MM.1S (cell line): Measurements from ENCODE around the gene IGFN1.

Experiments
- DNase-seq: peaks from one replicate; pipeline ENCODE4 v3.0.0-alpha.2; 2015
- H2AFZ ChIP-seq: fragments of 300-600 bp; sonication (generic); 2 replicates; pipeline ENCODE4 v1.6.0; 2016; ENCODE audit warnings: antibody characterized with exemption, low read length
- H3F3A ChIP-seq: fragments of 300-600 bp; sonication (generic); 2 replicates; pipeline ENCODE4 v1.6.1; 2016; ENCODE audit warnings: mild to moderate bottlenecking, antibody characterized with exemption, low read length, moderate library complexity, mixed read lengths; ENCODE audit not compliant: insufficient read depth
- H3K27ac ChIP-seq: fragments of 300-600 bp; sonication (generic); 2 replicates; pipeline ENCODE4 v1.5.1; 2016; ENCODE audit warnings: mild to moderate bottlenecking, low read length
- H3K27me3 ChIP-seq: fragments of 300-600 bp; sonication (generic); replicated peaks from 2 replicates; pipeline ENCODE4 v1.6.0; 2016; ENCODE audit warnings: low read length; ENCODE audit not compliant: insufficient read depth
- H3K36me3 ChIP-seq: fragments of 300-600 bp; sonication (generic); replicated peaks from 2 replicates; pipeline ENCODE4 v1.6.1; 2016; ENCODE audit warnings: mild to moderate bottlenecking, low read length, mixed read lengths; ENCODE audit not compliant: insufficient read depth
- H3K4me1 ChIP-seq: fragments of 300-600 bp; sonication (generic); 2 replicates; pipeline ENCODE4 v1.6.1; 2016; ENCODE audit warnings: low read length, mixed read lengths
- H3K4me2 ChIP-seq: fragments of 300-600 bp; sonication (generic); 2 replicates; pipeline ENCODE4 v1.6.0; 2016; ENCODE audit warnings: low read depth, low read length
- H3K4me3 ChIP-seq: fragments of 300-600 bp; sonication (generic); 2 replicates; pipeline ENCODE4 v1.5.1; 2016; ENCODE audit warnings: low read length, mixed read lengths
- H3K79me2 ChIP-seq: fragments of 300-600 bp; sonication (generic); 2 replicates; pipeline ENCODE4 v1.6.1; 2016; ENCODE audit warnings: mixed run types, low read length, mixed read lengths
- H3K9ac ChIP-seq: fragments of 300-600 bp; sonication (generic); 2 replicates; pipeline ENCODE4 v1.6.1; 2016; ENCODE audit warnings: low read length, mixed read lengths
- H3K9me2 ChIP-seq: fragments of 300-600 bp; sonication (generic); replicated peaks from 2 replicates; pipeline ENCODE4 v1.6.1; 2016; ENCODE audit warnings: mild to moderate bottlenecking, low read length, mixed read lengths; ENCODE audit not compliant: insufficient read depth
- H3K9me3 ChIP-seq: fragments of 300-600 bp; sonication (generic); replicated peaks from 2 replicates; pipeline ENCODE4 v1.6.1; 2016; ENCODE audit warnings: mild to moderate bottlenecking, low read length, mixed read lengths; ENCODE audit not compliant: insufficient read depth
- H4K20me1 ChIP-seq: fragments of 300-600 bp; sonication (generic); 2 replicates; pipeline ENCODE4 v1.6.1; 2016; ENCODE audit warnings: mild to moderate bottlenecking, low read length, moderate library complexity, mixed read lengths; ENCODE audit not compliant: insufficient read depth
- CTCF ChIP-seq: fragments of 300-600 bp; sonication (generic); IDR thresholded peaks from 2 replicates; pipeline ENCODE4 v1.5.1; 2016; ENCODE audit warnings: antibody characterized with exemption, low read length, mixed read lengths
- EZH2 ChIP-seq: fragments of 300-600 bp; sonication (generic); optimal IDR thresholded peaks from 2 replicates; pipeline ENCODE3; 2017; ENCODE audit warnings: low read depth, mild to moderate bottlenecking, antibody characterized with exemption, low read length, mixed read lengths
- EZH2phosphoT487 ChIP-seq: fragments of 300-600 bp; sonication (generic); IDR thresholded peaks from 2 replicates; pipeline ENCODE4 v1.6.1; 2018; ENCODE audit warnings: antibody characterized with exemption, low read length

Gene IGFN1

GRCh38 chr1:201178718-201179117 lies 11.9 kb upstream of the IGFN1 start:
- H3K9ac ChIP-seq: no peak overlapping the region
- no peak overlapping the region for H3K4me3 ChIP-seq
- no peaks in the 10 kb centered on the region for H4K20me1 ChIP-seq
- H3K79me2 ChIP-seq: no peaks in the 10 kb centered on the region
- H3K27me3 ChIP-seq: no peaks in the 10 kb centered on the region; the same call in 1 of the 2 replicates
- H3K4me2 ChIP-seq: no peak overlapping the region
- H3F3A ChIP-seq: no peaks in the 10 kb centered on the region
- no peaks in the 10 kb centered on the region for H3K36me3 ChIP-seq
- H3K4me1 ChIP-seq: no peaks in the 10 kb centered on the region
- no peak overlapping the region for H3K27ac ChIP-seq
- DNase-seq: no peak
- H2AFZ ChIP-seq: no peak overlapping the region
- no peaks in the 10 kb centered on the region for H3K9me2 ChIP-seq
- no peaks in the 10 kb centered on the region for H3K9me3 ChIP-seq
- no peak for TF ChIP-seq CTCF
- no peak for TF ChIP-seq EZH2
- TF ChIP-seq EZH2phosphoT487: no peak

- Histone ChIP-seq H3K79me2 (no peaks in the 10 kb centered on the region), H3K9ac (no peak overlapping the region), H3K4me1 (no peaks in the 10 kb centered on the region), H4K20me1 (no peaks in the 10 kb centered on the region), H3K36me3 (no peaks in the 10 kb centered on the region), H3K4me3 (no peak overlapping the region), H3K9me3 (no peaks in the 10 kb centered on the region), H3F3A (no peaks in the 10 kb centered on the region), H3K27me3 (no peaks in the 10 kb centered on the region; the same call in 1 of the 2 replicates), H3K4me2 (no peak overlapping the region), H2AFZ (no peak overlapping the region), H3K9me2 (no peaks in the 10 kb centered on the region), H3K27ac (no peak overlapping the region)
- no peak for DNase-seq
- TF ChIP-seq EZH2: no peak
- no peak for TF ChIP-seq EZH2phosphoT487
- no peak for TF ChIP-seq CTCF
These were observed 10.5 kb upstream of the IGFN1 start for GRCh38 chr1:201180141-201180540.

- Histone ChIP-seq H2AFZ (no peak overlapping the region), H3K4me1 (no peaks in the 10 kb centered on the region), H3K9me3 (no peaks in the 10 kb centered on the region), H3K36me3 (no peaks in the 10 kb centered on the region), H3K27ac (no peak overlapping the region), H3F3A (no peaks in the 10 kb centered on the region), H3K4me2 (no peak overlapping the region), H3K9me2 (no peaks in the 10 kb centered on the region), H3K4me3 (no peak overlapping the region), H4K20me1 (no peaks in the 10 kb centered on the region), H3K79me2 (no peaks in the 10 kb centered on the region), H3K9ac (no peak overlapping the region), H3K27me3 (no peaks in the 10 kb centered on the region; the same call in 1 of the 2 replicates)
- no peak for DNase-seq
- no peak for TF ChIP-seq CTCF
- TF ChIP-seq EZH2phosphoT487: no peak
- TF ChIP-seq EZH2: no peak
These were observed 9.7 kb upstream of the IGFN1 start for GRCh38 chr1:201180901-201181300.
